ENCODE data around the gene FBXO17.

FBXO17 gene

GRCh38 chr19:38921420-38922274, 53.9 kb downstream of the FBXO17 start:
- DNase-seq (ENCODE audit: low read depth, low spot score): no peak
- H3K4me3 ChIP-seq (ENCODE audit: low read length): no peak overlapping the region

DNA sequence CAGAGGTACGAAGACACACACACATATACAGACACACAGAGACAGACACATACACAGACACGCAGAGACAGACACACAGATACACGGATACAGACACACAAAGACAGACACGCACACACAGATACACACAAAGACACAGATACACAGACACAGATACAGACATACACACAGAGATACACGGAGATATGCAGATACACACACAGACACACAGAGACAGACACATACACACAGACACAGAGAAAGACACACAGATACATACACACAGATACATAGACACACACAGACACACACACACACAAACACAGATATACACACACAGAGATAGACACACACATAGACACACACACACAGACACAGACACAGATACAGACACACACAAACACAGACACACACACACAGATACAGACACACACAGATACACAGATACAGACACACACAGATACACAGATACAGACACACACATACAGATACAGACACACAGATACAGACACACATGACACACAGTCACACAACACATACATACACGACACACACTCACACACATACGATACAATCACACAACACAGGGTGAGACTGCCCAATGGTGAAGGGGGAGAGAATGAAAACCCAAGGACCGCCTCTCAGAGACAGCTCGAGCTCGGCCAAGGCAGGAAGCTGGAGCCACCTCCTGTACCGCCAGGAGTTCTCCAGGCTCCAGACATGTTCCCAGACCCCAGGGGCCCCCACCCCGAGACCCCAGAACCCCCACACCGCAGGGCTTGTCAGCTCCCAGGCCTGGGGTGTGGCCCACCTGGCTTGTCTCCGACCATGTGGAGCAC, 54.7 kb downstream of the FBXO17 start:
- no peak overlapping the region for H3K4me3 ChIP-seq (ENCODE audit: low read length)
- DNase-seq (ENCODE audit: low read depth, low spot score): no peak

- H3K4me3 ChIP-seq (ENCODE audit: low read length): no peak overlapping the region
- no peak for DNase-seq (ENCODE audit: low read depth, low spot score)
Observed at GRCh38 chr19:38919837-38920601, 55.5 kb downstream of the FBXO17 start.

DNA sequence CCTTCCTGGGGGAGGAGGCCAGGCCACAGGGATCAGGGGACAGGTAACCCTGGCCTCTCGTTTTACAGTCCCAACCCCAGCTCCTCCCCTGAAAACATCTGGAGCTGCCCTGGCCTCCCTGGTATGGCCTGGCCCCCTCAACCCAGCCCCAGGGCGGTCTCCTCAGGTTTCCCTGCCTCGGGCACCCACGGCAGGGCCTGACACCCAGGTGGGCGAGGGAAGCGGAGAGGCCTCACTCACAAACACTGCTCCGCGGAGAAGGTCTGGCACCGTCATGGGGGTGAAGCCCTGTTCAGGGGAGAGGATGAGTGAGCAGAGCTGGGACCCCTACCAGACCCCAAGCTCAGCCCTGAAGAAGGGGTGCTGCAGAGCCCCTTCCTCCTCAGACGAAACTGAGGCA, 57.0 kb downstream of the FBXO17 start:
- H3K4me3 ChIP-seq (ENCODE audit: low read length): no peak overlapping the region
- no peak for DNase-seq (ENCODE audit: low read depth, low spot score)

GRCh38 chr19:38917921-38918491, 57.5 kb downstream of the FBXO17 start:
- H3K4me3 ChIP-seq (ENCODE audit: low read length): no peak overlapping the region
- no peak for DNase-seq (ENCODE audit: low read depth, low spot score)

DNA sequence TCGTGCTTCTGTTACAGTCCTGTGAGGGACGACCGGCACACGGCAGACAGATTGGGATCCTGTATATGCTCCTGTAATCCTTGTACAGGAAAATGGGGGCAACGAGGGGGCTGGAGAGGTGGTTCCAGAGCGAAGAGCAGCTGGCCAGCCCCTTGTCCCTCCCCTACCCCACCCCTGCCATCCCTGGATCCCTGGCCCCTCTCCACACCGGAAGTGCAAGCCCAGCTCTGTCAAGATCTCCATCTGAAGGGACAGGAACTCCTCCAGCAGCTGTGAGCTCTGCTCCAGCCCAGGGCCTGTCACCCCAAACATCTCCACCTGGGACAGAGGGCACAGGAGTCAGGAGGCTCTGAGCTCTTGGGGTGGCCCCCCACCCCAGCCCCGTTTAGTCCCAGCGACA, 58.0 kb downstream of the FBXO17 start:
- no peak for DNase-seq (ENCODE audit: low read depth, low spot score)
- H3K4me3 ChIP-seq (ENCODE audit: low read length): no peak overlapping the region

DNA sequence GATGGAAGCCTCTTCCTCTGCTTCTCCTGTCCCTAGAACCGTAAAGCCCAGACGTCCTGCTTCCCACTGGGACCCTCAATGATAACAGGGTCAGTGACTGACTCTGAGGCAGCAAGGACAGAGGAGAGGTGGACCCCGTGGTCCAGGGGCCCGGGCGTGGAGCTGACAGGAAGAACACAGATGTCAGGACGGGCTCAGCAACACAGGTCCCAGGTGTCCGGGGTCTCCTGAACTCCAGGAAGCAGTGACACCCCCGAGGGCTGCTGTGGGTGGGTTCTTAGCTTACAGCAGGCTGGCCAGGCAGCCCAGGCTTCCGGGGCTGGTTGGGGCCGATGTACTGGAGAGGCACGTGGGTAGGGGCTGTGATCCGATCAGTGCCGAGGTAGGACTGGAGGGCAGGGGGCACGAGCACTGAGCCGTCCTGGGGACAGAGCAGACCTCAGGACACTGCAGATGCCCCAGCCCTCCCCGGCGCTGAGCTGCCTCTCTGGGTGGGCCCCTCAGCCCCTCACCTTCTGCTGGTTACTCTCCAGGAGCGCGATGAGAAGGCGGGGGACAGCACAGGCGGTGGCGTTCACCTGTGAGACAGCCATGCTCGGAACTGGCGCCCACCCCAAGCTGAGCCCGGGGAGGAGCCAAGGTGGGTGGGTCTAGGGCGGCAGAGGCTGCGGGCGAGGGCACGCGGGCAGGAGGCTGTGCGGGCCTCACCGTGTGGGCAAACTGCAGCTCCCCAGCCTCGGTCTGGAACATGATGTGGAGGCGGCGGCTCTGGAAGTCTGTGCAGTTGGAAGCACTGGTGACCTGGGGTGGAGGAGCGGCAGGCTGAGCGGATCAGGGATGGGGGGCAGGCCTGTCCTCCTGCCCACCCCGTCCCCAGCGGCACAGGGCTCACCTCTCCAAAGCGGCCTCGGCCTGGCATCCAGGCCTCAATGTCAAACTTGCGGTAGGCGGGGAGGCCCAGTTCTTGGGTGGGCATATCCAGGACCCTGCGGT, 59.9 kb downstream of the FBXO17 start:
- DNase-seq (ENCODE audit: low read depth, low spot score): no peak
- H3K4me3 ChIP-seq (ENCODE audit: low read length): no peak overlapping the region

GRCh38 chr19:38913958-38914357, 61.6 kb downstream of the FBXO17 start:
- no peak for DNase-seq (ENCODE audit: low read depth, low spot score)
- no peak overlapping the region for H3K4me3 ChIP-seq (ENCODE audit: low read length)

- no peak for DNase-seq (ENCODE audit: low read depth, low spot score)
- no peak overlapping the region for H3K4me3 ChIP-seq (ENCODE audit: low read length)
Observed at GRCh38 chr19:38912600-38913514, 62.7 kb downstream of the FBXO17 start.

DNA sequence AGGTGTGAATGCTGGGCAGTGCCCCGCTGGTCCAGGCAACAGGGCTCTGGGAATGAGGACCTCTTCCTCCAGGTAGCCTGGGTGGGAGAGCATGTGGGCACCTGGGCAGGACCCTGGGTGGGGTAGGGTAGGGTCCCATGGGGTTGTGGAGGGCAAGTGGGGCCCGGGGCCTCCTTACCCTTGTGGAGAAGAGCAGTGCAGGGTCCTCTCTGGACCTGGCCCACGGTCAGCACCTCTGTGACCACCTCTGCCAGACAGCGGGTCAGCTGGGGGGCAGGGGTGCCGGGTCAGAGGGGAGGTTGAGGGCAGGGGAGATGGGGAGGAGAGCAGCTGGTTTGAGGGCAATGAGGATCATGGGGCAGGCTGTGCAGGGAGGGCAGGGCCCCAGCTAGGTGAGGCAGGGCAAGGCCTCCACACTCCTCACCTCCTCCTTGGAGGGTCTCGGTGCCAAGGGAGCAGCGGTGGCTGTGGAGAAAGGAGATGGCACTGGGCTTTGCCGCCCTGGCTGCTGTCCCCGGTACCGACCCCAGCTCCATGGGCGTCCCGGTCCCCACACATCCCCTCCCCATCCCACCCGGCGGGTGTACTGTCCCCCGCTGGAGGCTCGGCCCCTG, 64.0 kb downstream of the FBXO17 start:
- H3K4me3 ChIP-seq (ENCODE audit: low read length): no peak overlapping the region
- DNase-seq (ENCODE audit: low read depth, low spot score): no peak

- H3K4me3 ChIP-seq (ENCODE audit: low read length): no peak overlapping the region
- DNase-seq (ENCODE audit: low read depth, low spot score): no peak
Observed at GRCh38 chr19:38910488-38910887, 65.1 kb downstream of the FBXO17 start.

DNA sequence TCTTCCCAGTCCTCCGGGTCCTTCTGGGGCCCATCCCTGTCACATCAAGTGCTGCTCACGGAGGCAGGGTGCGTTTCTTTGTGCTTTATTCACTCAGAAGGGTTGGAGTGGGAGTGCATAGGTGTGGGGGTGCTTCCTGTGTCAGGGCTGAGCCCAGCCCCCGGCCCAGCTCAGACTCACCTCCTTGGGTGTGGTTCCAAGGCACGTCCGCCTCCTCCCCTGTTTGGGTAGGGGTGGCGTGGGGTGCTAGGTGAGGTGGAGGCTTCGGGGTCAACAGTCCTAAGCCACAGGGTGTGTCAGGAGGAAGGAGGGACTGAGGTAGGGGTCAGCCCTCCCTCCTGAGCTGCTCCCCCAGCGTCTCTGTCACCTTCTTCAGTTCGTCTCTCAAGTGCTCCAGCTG, 66.6 kb downstream of the FBXO17 start:
- H3K4me3 ChIP-seq (ENCODE audit: low read length): no peak overlapping the region

GRCh38 chr19:38907670-38908069, 67.9 kb downstream of the FBXO17 start:
- H3K4me3 ChIP-seq (ENCODE audit: low read length): no peak overlapping the region
- no peak for DNase-seq (ENCODE audit: low read depth, low spot score)

More for the DNA sequence above, 66.6 kb downstream of the FBXO17 start:
- DNase-seq (ENCODE audit: low read depth, low spot score): no peak

DNA sequence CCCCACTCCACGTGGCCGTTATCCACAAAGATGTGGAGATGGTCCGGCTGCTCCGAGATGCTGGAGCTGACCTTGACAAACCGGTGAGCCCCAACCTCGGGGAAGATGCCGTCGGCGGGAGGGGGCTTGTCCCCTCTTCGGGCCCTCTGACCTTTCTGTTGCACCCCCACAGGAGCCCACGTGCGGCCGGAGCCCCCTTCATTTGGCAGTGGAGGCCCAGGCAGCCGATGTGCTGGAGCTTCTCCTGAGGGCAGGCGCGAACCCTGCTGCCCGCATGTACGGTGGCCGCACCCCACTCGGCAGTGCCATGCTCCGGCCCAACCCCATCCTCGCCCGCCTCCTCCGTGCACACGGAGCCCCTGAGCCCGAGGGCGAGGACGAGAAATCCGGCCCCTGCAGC, 68.3 kb downstream of the FBXO17 start:
- no peak overlapping the region for H3K4me3 ChIP-seq (ENCODE audit: low read length)
- DNase-seq (ENCODE audit: low read depth, low spot score): no peak

DNA sequence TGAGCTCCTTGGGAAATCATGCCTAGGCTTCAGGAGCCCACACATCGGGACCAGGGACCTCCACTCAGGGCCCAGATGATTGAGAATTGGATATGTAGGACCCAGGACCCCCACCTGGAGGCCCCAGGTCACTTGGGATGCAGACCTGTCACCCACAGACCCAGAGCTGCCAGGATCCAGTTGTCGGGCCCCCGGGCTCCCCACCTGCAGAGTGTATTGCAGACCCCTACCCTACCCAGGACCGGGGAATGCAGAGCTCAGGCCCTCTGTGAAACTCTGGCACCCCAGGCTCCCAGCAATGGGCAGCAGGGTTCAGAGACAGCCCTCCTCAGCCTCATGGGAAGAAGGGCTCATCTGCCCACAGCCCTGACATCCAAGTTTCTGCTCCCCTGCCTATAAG, 69.9 kb downstream of the FBXO17 start:
- no peak for DNase-seq (ENCODE audit: low read depth, low spot score)

GRCh38 chr19:38904581-38905539, 70.7 kb downstream of the FBXO17 start:
- H3K4me3 ChIP-seq (ENCODE audit: low read length): no peak overlapping the region
- no peak for DNase-seq (ENCODE audit: low read depth, low spot score)

More for the DNA sequence above, 69.9 kb downstream of the FBXO17 start:
- H3K4me3 ChIP-seq (ENCODE audit: low read length): no peak overlapping the region
